ENCODE results near the gene AFF2. TPM values are rescaled to one million over a fixed set of nuclear protein-coding genes. Genes with fewer than 3 reads are reported as not detected.

AFF2 gene
- polyA plus RNA-seq, 1 of the 3 experiments (the other 2 are of a cell fraction) = not detected

GRCh38 chrX:148522006-148522405, 21.6 kb downstream of the AFF2 start:
- Histone ChIP-seq H2AFZ (ENCODE audit: low read depth) (no peak overlapping the region), H3K27ac (ENCODE audit: low read depth in 2 of 2, low read length in 1 of 2) (no peak overlapping the region), H3K4me3 (ENCODE audit: low read depth in 2 of 2, low read length in 1 of 2) (no peak overlapping the region), H3K9ac (no peak overlapping the region), H3F3A (replicated peaks; ENCODE audit: insufficient read depth) (no peaks in the 10 kb centered on the region), H3K36me3 (replicated peaks in 1 of 2; ENCODE audit: control insufficient read depth in 1 of 2, insufficient read depth in 2 of 2, low read length in 1 of 2) (no peaks in the 10 kb centered on the region), H3K79me2 (ENCODE audit: insufficient read depth) (no peaks in the 10 kb centered on the region), H3K4me1 (ENCODE audit: control insufficient read depth in 1 of 2, insufficient read depth in 2 of 2, low read depth in 1 of 2, low read length in 1 of 2) (no peaks in the 10 kb centered on the region), H3K9me2 (no peaks in the 10 kb centered on the region), H4K20me1 (ENCODE audit: insufficient read depth) (no peaks in the 10 kb centered on the region), H3K27me3 (ENCODE audit: insufficient read depth) (no peaks in the 10 kb centered on the region), H3K9me3 (no peaks in the 10 kb centered on the region), H3K4me2 (no peak overlapping the region)
- ChIA-PET POLR2A (no interaction called here), CTCF (no interaction called here)
- 4% methylated on average over 5 of the region's 5 CpGs for WGBS (ENCODE audit: low lambda C conversion rate)
- no peak for DNase-seq
- TF ChIP-seq USF2 (IDR thresholded peaks at IDR 0.05; ENCODE audit: borderline replicate concordance, low read depth, low read length) = no peak
- TF ChIP-seq MEF2A (IDR thresholded peaks at IDR 0.05; ENCODE audit: borderline replicate concordance, low read depth) = no peak
- TF ChIP-seq REST (IDR thresholded peaks at IDR 0.05; ENCODE audit: low read depth, low read length) = no peak
- no peak for TF ChIP-seq SIN3A (IDR thresholded peaks at IDR 0.05; ENCODE audit: borderline replicate concordance, low read depth, low read length)
- no peak for TF ChIP-seq JUND (IDR thresholded peaks at IDR 0.05)
- TF ChIP-seq EZH2phosphoT487 (IDR thresholded peaks at IDR 0.05; ENCODE audit: borderline replicate concordance, low read depth) = no peak
- TF ChIP-seq PBX3 (IDR thresholded peaks at IDR 0.05) = no peak
- no peak for TF ChIP-seq USF1 (IDR thresholded peaks at IDR 0.05; ENCODE audit: borderline replicate concordance, low read depth)
- no peak for TF ChIP-seq NFIC (IDR thresholded peaks at IDR 0.05; ENCODE audit: borderline replicate concordance)

Data from SK-N-SH (cell line).